GM03348 (cell line): ENCODE data around the gene GATAD2B.

Experiments
- DNase-seq: peaks from one replicate; pipeline ENCODE4 v3.0.0; 2012; ENCODE audit warnings: low spot score

GATAD2B gene

DNA sequence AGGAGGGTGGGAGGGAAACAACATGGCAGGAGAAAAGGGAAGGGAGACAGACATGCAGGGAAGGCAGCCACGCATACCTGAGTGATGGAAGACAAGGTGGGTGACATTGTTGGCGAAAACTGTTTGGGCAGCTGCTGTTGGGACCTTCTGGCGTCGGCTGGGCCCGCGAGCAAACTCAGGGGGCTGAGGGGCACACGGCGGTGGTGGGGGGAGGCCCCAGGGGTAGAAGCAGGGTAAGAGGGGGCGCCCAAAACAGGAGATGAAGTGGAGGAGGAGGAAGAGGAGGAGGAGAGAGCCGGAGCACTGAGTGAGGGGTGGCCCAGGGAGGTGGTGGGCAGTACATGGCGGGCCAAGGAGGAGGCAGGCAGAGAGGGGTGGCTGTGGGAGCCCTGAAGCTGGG, 28.4 kb upstream of the GATAD2B start:
- no peak for DNase-seq

DNA sequence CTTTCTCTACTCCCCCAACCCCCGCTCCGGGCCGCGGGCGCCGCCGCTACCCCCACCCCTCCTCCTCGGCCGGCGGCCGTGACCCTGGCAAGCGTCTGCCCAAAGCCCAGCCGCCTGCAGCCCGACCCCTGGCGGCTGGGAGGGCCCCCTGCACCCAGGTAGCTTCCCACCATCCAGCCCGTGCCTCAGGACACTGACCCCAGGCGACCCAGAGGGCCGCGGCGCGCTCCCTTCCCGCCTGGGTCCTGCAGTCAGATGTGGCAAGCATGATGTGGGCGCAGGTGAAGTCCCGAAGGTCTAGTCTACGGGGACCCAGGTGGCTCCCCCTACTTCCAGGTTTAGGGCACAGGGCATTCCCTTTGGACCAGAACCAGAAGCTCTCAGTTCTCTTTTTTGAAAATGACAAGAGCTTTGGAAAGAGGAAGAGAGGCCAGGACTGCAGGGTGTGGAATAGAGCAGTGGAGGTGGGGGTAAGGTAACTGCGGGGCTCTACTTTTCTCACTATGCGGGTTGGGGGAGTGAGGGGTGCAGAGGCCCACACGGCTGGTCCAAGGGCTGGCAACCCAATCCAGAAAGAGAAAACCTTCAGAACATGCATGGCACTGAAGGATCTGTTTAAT, 24.0 kb upstream of the GATAD2B start, which contains the start of gene DENND4B:
Gene DENND4B (minus strand): TSS at position 97 of the 620 bp plus-strand sequence. CDS start 2,344 bp downstream, outside the sequence.
- peak; percentile 97 for DNase-seq

GRCh38 chr1:153945795-153946621, 23.2 kb upstream of the GATAD2B start:
- peak; percentile 90 for DNase-seq

- peak; percentile 27 for DNase-seq
These were observed 22.5 kb upstream of the GATAD2B start for GRCh38 chr1:153945131-153945794.

- DNase-seq: no peak
These were observed 22.0 kb upstream of the GATAD2B start for GRCh38 chr1:153944827-153945117.

- DNase-seq: no peak
These were observed 21.4 kb upstream of the GATAD2B start for GRCh38 chr1:153944005-153944826.

DNA sequence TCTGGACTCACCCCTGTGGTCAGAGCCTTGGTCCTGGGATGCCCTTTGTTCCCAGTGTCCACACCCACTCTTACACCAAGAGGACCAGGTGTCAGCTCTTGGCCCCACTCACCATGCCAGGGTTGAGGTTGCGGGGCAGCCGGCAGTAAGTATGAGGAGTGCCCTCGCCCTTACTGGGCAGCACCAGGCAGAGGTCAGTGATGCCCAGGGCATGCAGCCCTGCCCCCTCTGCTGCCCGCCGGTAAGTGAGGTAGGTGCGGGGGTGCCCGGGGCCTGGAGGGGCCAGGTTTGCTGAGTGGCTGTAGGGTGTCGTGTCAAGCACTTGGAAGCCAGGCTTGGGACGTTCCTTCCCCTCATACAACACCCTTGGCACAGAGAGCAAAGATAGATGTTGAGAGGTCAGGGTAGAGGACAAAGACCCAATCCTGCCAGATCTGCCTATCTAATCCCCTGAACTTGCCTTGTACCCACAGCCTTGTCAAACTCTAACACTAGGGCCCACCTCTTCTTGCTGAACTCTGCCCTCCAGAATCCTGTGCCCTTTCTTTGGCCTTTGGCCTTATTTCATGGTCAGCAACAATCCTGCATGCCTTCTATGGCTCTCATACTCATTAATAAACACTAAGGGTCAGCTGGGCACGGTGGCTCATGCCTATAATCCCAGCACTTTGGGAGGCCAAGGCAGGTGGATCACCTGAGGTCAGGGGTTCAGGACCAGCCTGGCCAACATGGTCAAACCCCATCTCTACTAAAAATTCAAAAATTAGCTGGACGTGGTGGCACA, 20.2 kb upstream of the GATAD2B start:
- no peak for DNase-seq

DNA sequence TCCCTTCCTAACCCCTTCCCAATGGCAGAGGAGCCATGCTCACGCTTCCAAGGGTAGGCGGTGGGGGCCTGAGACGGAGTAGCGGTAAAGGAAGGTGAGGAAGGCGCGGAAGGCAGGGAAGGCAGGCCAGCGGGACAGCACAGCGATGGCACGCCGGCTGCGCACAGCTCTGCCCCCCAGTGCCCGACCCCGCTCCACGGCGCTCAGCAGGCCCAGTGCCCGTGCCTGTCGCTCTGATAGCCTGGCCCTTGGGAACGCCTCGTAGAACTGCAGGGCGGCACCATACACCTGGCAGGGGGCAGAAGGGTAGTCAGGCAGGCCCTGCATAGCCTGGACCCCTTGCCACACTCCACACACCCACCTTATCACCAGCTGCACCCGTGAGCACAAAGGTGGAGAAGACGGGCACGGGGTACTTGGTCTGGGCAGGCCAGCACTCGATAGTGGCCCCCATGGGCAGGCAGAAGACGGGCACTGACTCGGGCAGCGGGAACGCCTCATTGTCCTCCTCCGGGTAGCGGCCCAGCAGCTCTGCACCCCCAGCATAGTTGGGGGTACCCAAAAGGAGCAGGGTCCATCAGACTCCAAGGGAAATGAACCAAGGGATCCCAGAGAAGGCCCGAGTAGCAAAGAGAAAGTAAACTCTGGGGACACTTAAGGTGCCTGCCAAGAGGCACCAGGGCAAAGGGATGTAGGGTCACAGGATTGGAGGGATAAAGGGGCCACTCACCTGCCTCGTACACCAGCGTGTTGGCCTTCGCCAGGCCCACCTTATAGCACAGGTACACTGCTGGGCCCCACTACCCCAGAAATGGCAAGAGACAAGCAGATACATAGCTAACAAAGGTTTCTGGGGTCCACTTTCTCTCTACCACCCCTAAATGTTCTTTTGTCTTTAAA, 19.3 kb upstream of the GATAD2B start:
- DNase-seq: no peak

- no peak for DNase-seq
These were observed 18.0 kb upstream of the GATAD2B start for GRCh38 chr1:153940756-153941155.

DNA sequence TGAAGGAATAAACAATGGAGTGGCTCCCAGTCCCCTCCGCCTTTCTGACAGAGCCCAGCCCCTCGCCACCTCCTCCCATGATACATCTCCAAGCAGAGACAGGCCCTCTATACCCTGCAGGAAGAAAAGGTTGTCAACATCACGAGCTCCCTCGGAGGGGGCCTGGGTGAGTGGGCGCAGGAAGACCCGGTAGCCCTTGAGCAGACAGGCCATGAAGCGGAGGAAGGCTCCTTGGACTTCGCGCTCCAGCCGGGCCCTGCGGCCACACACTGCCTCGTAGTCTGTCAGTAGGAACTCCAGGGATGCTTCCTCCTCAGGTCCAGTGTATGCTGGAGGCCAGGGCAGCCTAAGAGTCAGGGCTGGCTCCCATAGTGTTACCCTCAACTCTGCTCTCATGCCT, 16.7 kb upstream of the GATAD2B start:
- no peak for DNase-seq

- no peak for DNase-seq
These were observed 16.2 kb upstream of the GATAD2B start for GRCh38 chr1:153938996-153939395.

DNA sequence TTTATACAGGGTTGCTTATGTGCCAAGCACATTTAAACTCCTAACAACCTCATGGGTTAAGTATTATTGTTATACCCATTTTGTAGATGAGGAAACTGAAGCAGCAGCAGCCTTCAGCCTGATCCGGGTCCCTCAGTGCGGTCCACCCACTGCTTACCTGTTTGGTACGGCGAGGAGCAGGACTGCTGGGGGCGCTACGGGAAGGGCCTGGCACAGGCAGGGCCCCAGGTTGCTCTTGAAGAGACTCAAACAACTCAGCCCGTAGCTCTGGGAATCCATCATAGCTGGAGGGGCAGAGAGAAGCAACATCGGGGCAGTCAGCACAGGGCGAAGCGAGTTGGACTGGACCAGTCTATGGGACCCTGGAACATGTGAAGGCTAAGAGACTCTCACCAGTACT, 14.6 kb upstream of the GATAD2B start:
- DNase-seq: no peak

DNA sequence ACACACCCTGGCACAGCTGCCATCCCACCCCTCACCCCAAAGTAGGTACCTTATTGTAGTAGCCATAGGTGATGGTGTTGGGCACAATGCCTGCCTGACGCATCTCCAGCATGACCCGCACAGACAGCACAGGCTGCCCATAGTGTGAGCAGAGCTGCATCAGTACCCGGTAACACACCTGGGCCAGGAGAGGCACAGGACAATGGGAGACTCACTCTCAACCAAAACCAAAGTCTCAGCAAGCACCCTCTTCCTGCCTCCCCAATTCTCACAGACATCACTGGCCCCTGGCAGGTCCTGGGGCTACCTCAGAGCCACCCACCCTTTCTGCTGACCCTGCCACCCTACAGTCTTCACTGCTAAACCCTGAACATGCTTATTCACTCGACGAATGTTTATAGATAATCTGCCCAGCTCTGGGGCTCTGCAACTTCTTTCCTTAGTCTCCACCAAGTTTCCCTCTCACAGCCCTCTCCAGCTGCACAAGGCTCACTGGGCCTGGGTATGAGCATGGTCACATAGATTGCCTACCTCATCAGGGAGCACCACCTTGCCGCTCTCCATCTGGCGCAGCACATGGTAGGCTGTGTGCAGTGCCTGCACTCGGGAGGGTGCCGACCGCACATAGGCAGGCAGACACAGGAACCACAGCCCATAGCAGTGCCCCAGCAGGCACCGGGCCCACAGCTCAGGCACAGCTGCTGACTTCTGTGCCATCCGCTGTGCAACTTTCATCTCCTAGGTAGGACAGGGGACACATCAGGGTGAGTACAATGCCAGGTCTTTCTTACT, 13.4 kb upstream of the GATAD2B start:
- DNase-seq: no peak

DNA sequence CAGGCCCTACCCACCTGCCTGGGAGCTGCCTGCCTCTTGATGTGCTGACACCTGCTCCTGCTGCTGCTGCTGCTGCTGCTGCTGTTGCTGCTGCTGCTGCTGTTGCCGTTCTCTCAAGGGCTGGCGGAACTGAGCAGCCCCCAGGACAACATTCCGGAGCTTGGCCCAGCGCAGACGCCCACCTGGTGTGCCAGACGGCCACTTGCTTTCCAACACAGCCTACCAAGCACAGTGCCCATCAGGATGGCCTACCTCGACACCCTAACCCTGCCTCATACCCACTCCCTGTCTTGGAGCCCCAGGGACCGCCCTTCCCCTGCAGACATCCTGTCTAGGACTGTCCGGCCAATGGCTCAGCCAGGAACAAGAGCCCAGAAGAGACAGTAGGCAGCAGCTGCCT, 12.0 kb upstream of the GATAD2B start:
- DNase-seq: no peak

DNA sequence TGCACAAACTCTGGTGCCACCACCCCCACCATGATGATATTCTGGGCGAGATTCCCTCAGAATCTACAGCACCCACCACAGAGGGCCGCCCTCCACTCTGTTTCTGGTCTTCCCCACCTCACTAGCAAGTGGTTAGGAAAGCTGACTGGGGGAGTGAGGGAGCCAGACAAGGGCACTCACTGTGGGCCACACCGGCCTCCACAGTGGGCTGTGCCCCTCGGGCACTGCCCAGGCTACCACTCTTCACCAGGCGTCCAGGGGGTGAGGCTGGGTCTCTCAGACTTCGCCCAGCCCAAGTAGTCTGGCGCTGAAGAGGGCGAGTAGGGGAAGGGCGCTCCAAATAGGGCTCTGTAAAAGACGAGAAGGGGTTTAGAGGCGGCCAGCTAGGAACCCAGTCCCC, 11.2 kb upstream of the GATAD2B start:
- no peak for DNase-seq

- no peak for DNase-seq
These were observed 10.7 kb upstream of the GATAD2B start for GRCh38 chr1:153933430-153933829.

DNA sequence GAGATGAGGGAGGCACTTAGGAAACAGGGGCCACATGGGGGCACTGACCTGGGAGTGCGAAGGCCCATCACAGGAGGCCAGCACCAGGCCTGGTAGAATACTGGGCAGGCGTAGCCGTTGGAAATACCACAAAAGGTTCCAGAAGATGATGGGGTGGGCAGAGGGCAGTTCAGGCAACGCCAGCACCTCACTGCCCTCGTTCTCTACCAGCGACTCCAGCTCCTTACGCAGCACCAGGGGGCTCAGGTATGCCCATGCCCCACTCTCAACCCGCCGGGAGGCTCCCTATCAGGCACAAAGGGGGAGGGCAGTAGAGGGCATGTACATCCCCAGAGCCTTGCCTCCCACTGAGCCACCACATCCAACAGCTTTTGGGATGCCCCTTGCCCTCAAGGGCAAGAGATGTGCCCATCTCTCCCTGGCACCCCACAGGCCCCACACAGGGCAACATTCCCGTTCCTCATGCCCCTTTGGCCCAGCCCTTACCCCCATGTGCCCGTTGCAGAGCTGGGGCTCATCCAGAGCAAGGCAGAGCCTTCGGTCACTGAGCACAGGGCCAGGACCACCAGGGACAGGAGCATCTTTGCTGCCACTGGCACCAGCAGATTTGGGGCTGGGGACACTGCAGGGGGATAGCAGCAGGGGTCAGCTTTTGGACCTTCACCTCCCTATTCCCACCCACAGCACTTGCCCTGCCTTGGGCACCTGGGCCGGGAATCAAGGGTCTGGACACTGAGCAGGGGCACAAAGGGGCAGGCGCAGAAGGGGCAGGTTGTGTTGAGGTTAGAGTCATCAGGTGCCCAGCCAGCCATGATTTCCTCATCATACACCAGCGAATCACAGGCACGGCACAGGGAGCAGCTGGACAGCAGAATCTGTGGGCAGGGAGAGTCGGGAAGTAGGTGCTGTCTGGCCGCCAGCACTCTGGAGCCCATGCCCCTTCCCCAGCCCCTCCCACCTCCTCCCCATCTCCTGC, 9.7 kb upstream of the GATAD2B start:
- DNase-seq: no peak
